Chondrocyte (in vitro differentiated cells): Measurements from ENCODE around the gene ANXA2. TPM values are rescaled to one million over a fixed set of nuclear protein-coding genes. Genes with fewer than 3 reads are reported as not detected.

ENCODE experiments used
- DNase-seq: peaks from one replicate; pipeline ENCODE4 v3.0.0; 2021; ENCODE audit warnings: mixed read lengths, low spot score
- H3K27ac Mint-ChIP-seq: one replicate; pipeline ENCODE4 v1.8.0; 2021; ENCODE audit warnings: mild to moderate bottlenecking, moderate library complexity, mixed read lengths; ENCODE audit not compliant: unreplicated experiment
- H3K27me3 Mint-ChIP-seq: 2 replicates; pipeline ENCODE4 v1.8.0; 2021; ENCODE audit warnings: low read depth, mixed read lengths
- H3K36me3 Mint-ChIP-seq: 2 replicates; pipeline ENCODE4 v1.8.0; 2021; ENCODE audit warnings: low read depth, mixed read lengths
- H3K4me1 Mint-ChIP-seq: 2 replicates; pipeline ENCODE4 v1.8.0; 2021; ENCODE audit warnings: low read depth, mild to moderate bottlenecking, mixed read lengths
- H3K4me3 Mint-ChIP-seq: one replicate; pipeline ENCODE4 v1.8.0; 2021; ENCODE audit warnings: mild to moderate bottlenecking, moderate library complexity, mixed read lengths; ENCODE audit not compliant: unreplicated experiment
- H3K9me3 Mint-ChIP-seq: 2 replicates; pipeline ENCODE4 v1.8.0; 2021; ENCODE audit warnings: low read depth, mixed read lengths
- total RNA-seq: library from RNA; stranded (reverse); gene quantifications from 3 replicates; pipeline ENCODE4 v1.2.1, GENCODE V29; 2021
- TF ChIP-seq, protein P1 (sequence below): fragments of 200-600 bp; sonication (generic); IDR thresholded peaks from 2 replicates; pipeline ENCODE4 v1.5.0; 2021; ENCODE audit warnings: antibody characterized with exemption, mild to moderate bottlenecking, moderate library complexity

Gene ANXA2
- total RNA-seq, 1 donor from 2014 or later, result 2,819 TPM

DNA sequence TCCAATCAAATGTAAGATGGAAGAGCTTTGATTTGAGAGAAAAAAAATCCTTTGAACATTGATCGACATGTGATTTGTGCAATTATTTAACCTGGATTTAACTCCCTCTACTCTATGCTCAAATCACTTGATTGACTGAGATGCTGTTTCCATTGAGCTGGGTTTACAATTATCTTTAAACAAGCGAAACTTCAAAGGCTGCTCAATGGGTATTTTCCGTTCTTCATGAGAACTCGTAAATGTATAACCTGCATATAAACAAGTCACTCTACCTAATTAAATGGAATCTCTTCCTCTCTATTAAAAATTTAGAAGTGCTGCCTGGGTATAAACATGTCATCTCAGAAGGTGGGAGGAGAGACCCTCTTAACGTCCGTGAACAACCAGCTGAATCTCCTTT lies 71.9 kb downstream of the ANXA2 start:
- Mint-ChIP-seq H3K9me3 (no peaks in the 10 kb centered on the region), H3K27me3 (peaks cover 48% of the 10 kb centered on the region), H3K27ac (no peak overlapping the region), H3K4me1 (peaks cover 13% of the 10 kb centered on the region), H3K4me3 (no peak overlapping the region), H3K36me3 (no peaks in the 10 kb centered on the region)
- TF ChIP-seq, protein P1, sequence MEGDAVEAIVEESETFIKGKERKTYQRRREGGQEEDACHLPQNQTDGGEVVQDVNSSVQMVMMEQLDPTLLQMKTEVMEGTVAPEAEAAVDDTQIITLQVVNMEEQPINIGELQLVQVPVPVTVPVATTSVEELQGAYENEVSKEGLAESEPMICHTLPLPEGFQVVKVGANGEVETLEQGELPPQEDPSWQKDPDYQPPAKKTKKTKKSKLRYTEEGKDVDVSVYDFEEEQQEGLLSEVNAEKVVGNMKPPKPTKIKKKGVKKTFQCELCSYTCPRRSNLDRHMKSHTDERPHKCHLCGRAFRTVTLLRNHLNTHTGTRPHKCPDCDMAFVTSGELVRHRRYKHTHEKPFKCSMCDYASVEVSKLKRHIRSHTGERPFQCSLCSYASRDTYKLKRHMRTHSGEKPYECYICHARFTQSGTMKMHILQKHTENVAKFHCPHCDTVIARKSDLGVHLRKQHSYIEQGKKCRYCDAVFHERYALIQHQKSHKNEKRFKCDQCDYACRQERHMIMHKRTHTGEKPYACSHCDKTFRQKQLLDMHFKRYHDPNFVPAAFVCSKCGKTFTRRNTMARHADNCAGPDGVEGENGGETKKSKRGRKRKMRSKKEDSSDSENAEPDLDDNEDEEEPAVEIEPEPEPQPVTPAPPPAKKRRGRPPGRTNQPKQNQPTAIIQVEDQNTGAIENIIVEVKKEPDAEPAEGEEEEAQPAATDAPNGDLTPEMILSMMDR, result no peak
- no peak for DNase-seq

DNA sequence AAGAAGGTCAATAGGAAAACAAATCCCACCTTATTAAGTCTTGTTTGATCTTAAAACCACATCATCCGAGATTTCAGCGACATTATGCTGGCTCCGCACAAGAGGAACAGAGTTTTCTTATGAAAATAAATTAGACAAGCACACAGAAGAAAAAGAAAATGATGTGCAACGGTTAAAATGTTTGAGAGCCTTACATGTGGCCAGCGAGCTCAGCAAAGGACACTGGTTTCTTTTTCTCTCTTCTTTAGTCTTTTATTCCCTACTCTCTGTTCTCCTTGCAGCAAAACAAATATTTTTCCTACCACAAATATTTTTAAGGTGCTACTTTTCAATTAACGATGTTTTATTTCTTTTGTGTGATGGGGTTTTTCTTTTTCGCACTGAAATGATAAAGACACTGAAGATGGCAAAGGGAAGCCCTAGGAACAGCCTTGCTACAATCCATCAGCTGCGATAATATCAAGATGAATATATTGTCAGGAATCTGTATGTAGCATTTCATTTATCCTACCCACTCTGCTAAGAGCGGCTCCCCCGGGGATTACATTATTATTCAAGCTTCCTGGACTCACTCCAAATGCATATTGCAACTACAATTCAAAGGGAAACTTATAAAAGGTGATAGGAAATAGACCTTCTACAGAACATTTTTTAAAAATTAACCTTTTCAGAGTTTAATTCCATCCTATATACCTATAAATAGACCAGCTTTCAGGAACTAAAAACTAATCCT lies 72.9 kb downstream of the ANXA2 start:
- DNase-seq, result no peak
- TF ChIP-seq, protein P1, result no peak
- Mint-ChIP-seq H3K4me3 (no peak overlapping the region), H3K4me1 (peaks cover 13% of the 10 kb centered on the region), H3K36me3 (no peaks in the 10 kb centered on the region), H3K27me3 (peaks cover 54% of the 10 kb centered on the region), H3K27ac (no peak overlapping the region), H3K9me3 (no peaks in the 10 kb centered on the region)

DNA sequence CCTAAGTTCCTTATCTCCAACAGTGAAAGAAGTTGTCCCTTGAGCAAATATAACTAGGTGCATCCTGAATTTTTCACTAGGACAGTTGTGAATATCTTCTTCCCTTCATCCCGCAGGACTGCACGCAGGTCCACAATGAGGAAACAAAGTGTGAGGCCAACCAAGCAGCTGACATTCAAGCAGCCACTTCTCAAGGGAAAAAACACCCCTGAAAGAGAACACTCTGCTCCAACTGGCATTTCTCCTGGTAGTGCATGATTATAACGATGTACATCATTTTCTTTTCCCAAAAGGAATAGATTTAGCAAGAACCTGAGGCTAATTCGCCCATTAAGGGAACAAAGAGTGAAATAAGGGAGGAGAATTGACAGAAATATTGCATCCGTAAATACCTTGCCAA lies 74.5 kb downstream of the ANXA2 start:
- Mint-ChIP-seq H3K36me3 (no peaks in the 10 kb centered on the region), H3K4me1 (peaks cover 4% of the 10 kb centered on the region), H3K4me3 (no peak overlapping the region), H3K27ac (no peak overlapping the region), H3K27me3 (peaks cover 55% of the 10 kb centered on the region), H3K9me3 (no peaks in the 10 kb centered on the region)
- no peak for DNase-seq
- TF ChIP-seq, protein P1, result no peak

DNA sequence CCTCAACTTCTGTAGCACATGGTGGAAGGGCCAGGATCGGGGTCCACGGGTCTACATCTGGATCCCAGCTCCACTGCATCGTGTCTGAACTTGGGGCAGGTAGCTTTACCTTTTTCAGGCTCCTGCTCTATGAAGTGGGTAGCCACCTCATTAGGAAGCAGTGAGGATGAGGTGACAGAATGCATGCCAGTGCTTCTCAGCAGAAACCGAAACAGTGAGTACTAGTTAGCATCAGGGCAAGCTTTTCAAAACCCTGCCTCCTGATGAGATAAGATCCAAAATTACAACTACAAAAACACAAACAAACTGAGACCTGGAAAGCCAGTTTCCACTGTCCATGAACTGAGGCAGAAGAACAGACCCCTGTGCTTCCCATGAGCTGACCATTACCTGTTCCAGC lies 77.4 kb downstream of the ANXA2 start:
- Mint-ChIP-seq H3K36me3 (peaks cover 2% of the 10 kb centered on the region), H3K27me3 (peaks cover 47% of the 10 kb centered on the region), H3K4me3 (no peak overlapping the region), H3K4me1 (no peaks in the 10 kb centered on the region), H3K27ac (no peak overlapping the region), H3K9me3 (no peaks in the 10 kb centered on the region)
- TF ChIP-seq, protein P1, result no peak
- DNase-seq, result no peak

DNA sequence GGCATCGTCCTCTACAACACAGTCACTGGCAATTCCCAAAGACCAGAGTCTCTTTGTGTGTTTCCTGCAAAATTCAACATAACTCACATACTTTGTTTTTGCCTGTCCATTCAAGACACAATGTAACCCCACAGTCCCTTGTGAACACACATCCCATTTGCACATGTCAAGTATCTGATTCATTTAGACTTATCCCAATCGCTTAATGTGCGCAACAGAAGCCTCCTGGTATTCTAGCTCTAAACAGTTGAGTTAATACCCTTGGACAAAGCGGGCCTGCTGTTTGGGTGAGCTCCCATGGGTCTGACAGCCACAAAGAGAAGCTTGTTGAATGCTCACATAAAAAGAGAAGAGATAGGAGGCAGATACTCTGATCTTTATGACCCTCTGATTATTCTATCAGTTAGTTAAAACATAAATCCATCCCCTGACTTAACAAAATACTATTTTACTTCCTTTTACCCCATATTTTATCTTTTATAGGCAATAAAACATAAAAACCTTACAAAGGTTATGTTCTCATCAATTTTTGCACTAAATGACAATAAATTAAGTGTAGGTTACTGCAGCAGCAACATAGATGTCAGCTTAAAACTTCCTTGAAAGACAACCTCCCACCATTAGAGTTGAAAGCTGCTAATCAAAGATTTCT lies 79.4 kb downstream of the ANXA2 start:
- DNase-seq, result no peak
- TF ChIP-seq, protein P1, result no peak

More for the DNA sequence above, 79.4 kb downstream of the ANXA2 start:
- Mint-ChIP-seq H3K9me3 (no peaks in the 10 kb centered on the region), H3K36me3 (peaks cover 2% of the 10 kb centered on the region), H3K27ac (no peak overlapping the region), H3K27me3 (peaks cover 42% of the 10 kb centered on the region), H3K4me1 (no peaks in the 10 kb centered on the region), H3K4me3 (no peak overlapping the region)
